ENCODE results near the gene GRAP2.

- TF ChIP-seq POLR2A (IDR thresholded peaks at IDR 0.05; ENCODE audit: extremely low read depth, insufficient read length) (no peak), CTCF (IDR thresholded peaks at IDR 0.05; ENCODE audit: low read depth, low read length) (peak; percentile 88)
Observed at GRCh38 chr22:39932918-39933649, 32.2 kb downstream of the GRAP2 start.
